HG03108 (cell line): ENCODE measurements around the gene TOM1L2.
A peak's percentile ranks its signal among the peaks of the same experiment; 100 is the strongest.

ENCODE experiments used
- ATAC-seq: cut with Tn5 transposase; IDR thresholded peaks from one replicate; pipeline ENCODE4 v1.9.1; 2021; ENCODE audit warnings: moderate library complexity; ENCODE audit not compliant: unreplicated experiment

TOM1L2 gene

GRCh38 chr17:17851103-17852002 is 120.8 kb downstream of the TOM1L2 start:
- ATAC-seq, result no peak

GRCh38 chr17:17849845-17850373 is 122.3 kb downstream of the TOM1L2 start:
- ATAC-seq, result no peak

- ATAC-seq, result peak; percentile 35
Observed at GRCh38 chr17:17849147-17849820, 122.9 kb downstream of the TOM1L2 start.

GRCh38 chr17:17848311-17849082 is 123.7 kb downstream of the TOM1L2 start:
- ATAC-seq, result no peak

GRCh38 chr17:17847726-17848125 is 124.5 kb downstream of the TOM1L2 start:
- ATAC-seq, result no peak

GRCh38 chr17:17847118-17847689 is 125.0 kb downstream of the TOM1L2 start:
- ATAC-seq, result no peak

GRCh38 chr17:17846645-17847044 is 125.6 kb downstream of the TOM1L2 start:
- ATAC-seq, result no peak

GRCh38 chr17:17846003-17846402 is 126.2 kb downstream of the TOM1L2 start:
- no peak for ATAC-seq

GRCh38 chr17:17845046-17845775 is 127.0 kb downstream of the TOM1L2 start:
- no peak for ATAC-seq

- ATAC-seq, result no peak
Observed at GRCh38 chr17:17844500-17844899, 127.7 kb downstream of the TOM1L2 start.

GRCh38 chr17:17844079-17844478 is 128.1 kb downstream of the TOM1L2 start:
- ATAC-seq, result no peak

GRCh38 chr17:17843096-17843495 is 129.1 kb downstream of the TOM1L2 start:
- ATAC-seq, result no peak

- no peak for ATAC-seq
Observed at GRCh38 chr17:17842111-17842876, 129.9 kb downstream of the TOM1L2 start.

GRCh38 chr17:17841601-17842025 is 130.6 kb downstream of the TOM1L2 start:
- no peak for ATAC-seq

- ATAC-seq, result no peak
Observed at GRCh38 chr17:17840751-17841591, 131.2 kb downstream of the TOM1L2 start.

GRCh38 chr17:17839791-17840707 is 132.2 kb downstream of the TOM1L2 start:
- ATAC-seq, result peak; percentile 45
